Measurements from ENCODE around the gene MTIF3. TPM values are rescaled to one million over a fixed set of nuclear protein-coding genes. Genes with fewer than 3 reads are reported as not detected.

The MTIF3 gene
- total and polyA plus RNA-seq, 7 donors: 48.1 to 166 (median 72.4) TPM

DNA sequence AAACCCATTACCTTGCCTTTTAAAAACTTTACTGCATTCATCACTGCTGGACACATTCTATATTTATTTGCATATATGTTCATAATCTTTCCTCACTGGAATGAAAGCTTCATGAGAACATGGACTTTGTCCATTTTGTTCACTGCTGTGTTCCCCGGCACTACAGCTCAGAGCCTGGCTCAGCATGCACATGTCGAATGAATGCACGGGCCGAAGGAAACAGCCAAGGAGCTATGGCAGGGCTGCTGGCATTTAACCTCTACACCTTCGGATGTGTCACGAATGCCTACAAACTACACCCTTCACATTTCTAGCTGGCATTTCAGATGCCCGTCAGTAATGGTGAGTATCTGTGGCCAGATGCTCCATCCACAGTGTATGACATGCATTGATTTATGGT, 7.6 kb downstream of the MTIF3 start:
- DNase-seq: no peak
- Histone ChIP-seq H3K4me3 (no peak overlapping the region), H3K9me3 (no peaks in the 10 kb centered on the region), H3K4me1 (peaks cover 22% of the 10 kb centered on the region), H3K36me3 (ENCODE audit: insufficient read depth in 1 of 2, low read depth in 1 of 2) (peaks cover 0 to 54% of the 10 kb centered on the region in 2 donors), H3K27ac (no peak overlapping the region), H3K27me3 (ENCODE audit: insufficient read depth in 3 of 3, low read length in 2 of 3) (no peaks in the 10 kb centered on the region)
- intact Hi-C loops (cut with DNase I): no loop called here
- ATAC-seq: no peak
- TF ChIP-seq, protein P1, sequence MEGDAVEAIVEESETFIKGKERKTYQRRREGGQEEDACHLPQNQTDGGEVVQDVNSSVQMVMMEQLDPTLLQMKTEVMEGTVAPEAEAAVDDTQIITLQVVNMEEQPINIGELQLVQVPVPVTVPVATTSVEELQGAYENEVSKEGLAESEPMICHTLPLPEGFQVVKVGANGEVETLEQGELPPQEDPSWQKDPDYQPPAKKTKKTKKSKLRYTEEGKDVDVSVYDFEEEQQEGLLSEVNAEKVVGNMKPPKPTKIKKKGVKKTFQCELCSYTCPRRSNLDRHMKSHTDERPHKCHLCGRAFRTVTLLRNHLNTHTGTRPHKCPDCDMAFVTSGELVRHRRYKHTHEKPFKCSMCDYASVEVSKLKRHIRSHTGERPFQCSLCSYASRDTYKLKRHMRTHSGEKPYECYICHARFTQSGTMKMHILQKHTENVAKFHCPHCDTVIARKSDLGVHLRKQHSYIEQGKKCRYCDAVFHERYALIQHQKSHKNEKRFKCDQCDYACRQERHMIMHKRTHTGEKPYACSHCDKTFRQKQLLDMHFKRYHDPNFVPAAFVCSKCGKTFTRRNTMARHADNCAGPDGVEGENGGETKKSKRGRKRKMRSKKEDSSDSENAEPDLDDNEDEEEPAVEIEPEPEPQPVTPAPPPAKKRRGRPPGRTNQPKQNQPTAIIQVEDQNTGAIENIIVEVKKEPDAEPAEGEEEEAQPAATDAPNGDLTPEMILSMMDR (IDR thresholded peaks at IDR 0.05): no peak
- WGBS, 3 donors: 84 to 90% (median 85%) methylated on average over 7 of the region's 7 CpGs

DNA sequence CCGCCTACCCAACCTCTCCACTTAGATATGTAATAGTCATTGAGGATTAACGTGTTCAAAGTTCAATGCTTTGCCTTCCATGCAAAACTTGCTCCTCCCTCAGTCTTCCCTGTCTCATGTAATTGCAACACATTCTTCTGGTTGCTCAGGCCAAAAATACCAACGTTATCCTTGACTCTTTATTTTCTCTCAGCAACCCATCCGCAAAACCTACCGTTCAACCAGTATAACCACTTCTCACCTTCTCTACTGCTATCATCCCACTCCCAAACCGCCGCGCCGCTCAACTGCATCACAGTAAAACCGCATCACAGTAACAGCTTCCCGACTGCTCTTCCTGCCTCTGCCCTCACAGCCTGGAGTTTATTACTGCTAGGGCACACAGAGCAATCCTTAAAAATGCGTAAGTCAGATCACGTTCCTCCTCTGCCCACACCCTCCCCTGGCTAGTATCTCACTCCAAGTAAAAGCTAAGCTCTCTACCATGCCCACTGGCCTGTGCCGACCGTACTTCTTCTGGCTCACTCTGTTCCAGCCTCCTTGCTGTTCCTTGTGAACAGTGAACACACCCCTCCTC, 8.2 kb downstream of the MTIF3 start:
- TF ChIP-seq, protein P1 (IDR thresholded peaks at IDR 0.05): no peak
- no peak overlapping the region for H3K27ac ChIP-seq
- intact Hi-C loops (cut with DNase I): no loop called here
- ATAC-seq (no peak), DNase-seq (no peak)
- peaks cover 16% of the 10 kb centered on the region for H3K4me1 ChIP-seq
- H3K27me3 ChIP-seq (ENCODE audit: insufficient read depth in 3 of 3, low read length in 2 of 3): no peaks in the 10 kb centered on the region
- 64 to 86% (median 73%) methylated on average over 15 of the region's 15 CpGs for WGBS, 3 donors
- H3K36me3 ChIP-seq (ENCODE audit: insufficient read depth in 1 of 2, low read depth in 1 of 2): peaks cover 0 to 55% of the 10 kb centered on the region in 2 donors
- H3K9me3 ChIP-seq: no peaks in the 10 kb centered on the region
- H3K4me3 ChIP-seq: no peak overlapping the region

DNA sequence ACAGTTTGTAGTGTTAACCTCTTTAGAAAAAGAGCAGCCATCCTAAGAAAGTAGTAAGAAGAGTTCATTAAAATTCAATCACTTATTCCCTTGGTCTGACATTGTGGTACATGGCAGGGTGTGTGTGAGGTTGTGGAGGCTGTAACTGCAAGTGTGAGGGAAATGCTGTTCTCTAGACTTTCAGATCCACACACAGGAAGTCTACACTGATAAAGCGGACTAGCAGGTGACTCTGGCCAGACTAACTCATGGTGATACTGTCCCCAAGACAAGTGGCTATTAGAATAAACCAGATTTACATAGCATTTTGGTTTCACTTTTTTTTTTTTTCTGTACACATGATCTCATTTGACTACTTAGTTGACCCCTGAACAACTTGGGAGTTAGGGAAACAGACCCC, 10.0 kb downstream of the MTIF3 start:
- no peak for ATAC-seq
- Histone ChIP-seq H3K27ac (no peak overlapping the region), H3K4me1 (peaks cover under 1% of the 10 kb centered on the region), H3K27me3 (ENCODE audit: insufficient read depth in 3 of 3, low read length in 2 of 3) (no peaks in the 10 kb centered on the region), H3K4me3 (no peak overlapping the region), H3K9me3 (no peaks in the 10 kb centered on the region), H3K36me3 (ENCODE audit: insufficient read depth in 1 of 2, low read depth in 1 of 2) (peaks cover 3 to 71% of the 10 kb centered on the region in 2 donors)
- intact Hi-C loops (cut with DNase I): no loop called here
- no peak for DNase-seq
- 91 to 97% (median 95%) methylated on average over 1 of the region's 1 CpG for WGBS, 3 donors
- TF ChIP-seq, protein P1 (IDR thresholded peaks at IDR 0.05): no peak

DNA sequence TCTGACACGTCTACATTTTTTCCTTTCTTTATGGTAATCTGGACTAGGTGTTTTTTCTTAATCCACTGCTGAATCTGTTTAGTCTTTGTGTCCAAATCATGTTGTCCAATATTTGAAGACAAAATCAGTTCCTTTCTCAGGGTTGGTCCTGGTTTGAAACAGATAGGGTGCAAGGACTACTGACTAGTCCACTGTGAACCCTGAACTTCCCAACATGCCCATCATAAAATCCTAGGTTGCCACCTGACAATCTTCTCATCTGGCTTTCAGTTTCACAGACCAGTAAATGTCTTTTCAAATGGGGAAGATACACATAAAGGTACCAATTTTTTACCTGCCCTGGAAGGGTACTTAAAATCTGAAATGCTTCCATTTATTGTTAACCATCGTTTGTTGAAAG, 13.2 kb downstream of the MTIF3 start:
- DNase-seq: no peak
- 88 to 97% (median 92%) methylated on average over 2 of the region's 2 CpGs for WGBS, 3 donors

More for the DNA sequence above, 13.2 kb downstream of the MTIF3 start:
- no peak overlapping the region for H3K4me3 ChIP-seq
- H3K4me1 ChIP-seq: no peaks in the 10 kb centered on the region
- no peaks in the 10 kb centered on the region for H3K27me3 ChIP-seq (ENCODE audit: insufficient read depth in 3 of 3, low read length in 2 of 3)
- no peak overlapping the region for H3K27ac ChIP-seq
- TF ChIP-seq, protein P1 (IDR thresholded peaks at IDR 0.05): no peak
- H3K9me3 ChIP-seq: no peaks in the 10 kb centered on the region
- intact Hi-C loops (cut with DNase I): no loop called here
- peaks cover 7 to 83% of the 10 kb centered on the region in 2 donors for H3K36me3 ChIP-seq (ENCODE audit: insufficient read depth in 1 of 2, low read depth in 1 of 2)
- no peak for ATAC-seq
